Colonic mucosa (tissue), 4 donors: ENCODE measurements around the gene TGM4. TPM values are rescaled to one million over a fixed set of nuclear protein-coding genes. Genes with fewer than 3 reads are reported as not detected.
"Not testable (repeated sequence)": the region's sequence is repeated elsewhere in the genome, so short reads cannot be mapped to it uniquely, and the experiment has no call there.

Experiments
- DNase-seq: peaks from one replicate; pipeline ENCODE4 v3.0.0-alpha.2; 2020
- H3K27ac ChIP-seq: fragments of 200-600 bp; one replicate; pipeline ENCODE4 v1.8.0; 2021
- H3K27me3 ChIP-seq: fragments of 200-600 bp; one replicate; pipeline ENCODE4 v1.8.0; 2021
- H3K36me3 ChIP-seq: fragments of 200-600 bp; one replicate; pipeline ENCODE4 v1.8.0; 2021
- H3K4me1 ChIP-seq: fragments of 200-600 bp; one replicate; pipeline ENCODE4 v1.8.0; 2021; ENCODE audit warnings: mild to moderate bottlenecking
- H3K4me3 ChIP-seq: fragments of 200-600 bp; one replicate; pipeline ENCODE4 v1.8.0; 2021
- H3K9ac ChIP-seq, 2 donors: one replicate each; pipeline ENCODE4 v1.7.0; 2013; ENCODE audit warnings: control low read depth in 2 of 2, low read depth in 2 of 2, low read length in 2 of 2
- H3K9me3 ChIP-seq: fragments of 200-600 bp; one replicate; pipeline ENCODE4 v1.8.0; 2021
- intact Hi-C: fragments of 100-400 bp; cut with DNase I; formaldehyde crosslinking; loops from one replicate; pipeline ENCODE4 v1.14.1; 2022
- total RNA-seq, 2 donors: library from RNA; stranded (reverse); fragmentation: NEBNext Ultra II Directional in 1 of 2; extraction: Animal tissue kit (Norgen Biotek cat#: 25700) in 1 of 2; gene quantifications; one replicate each; pipeline ENCODE4 v1.2.1, GENCODE V29; 2021
- TF ChIP-seq, protein P1 (sequence below): fragments of 200-600 bp; IDR thresholded peaks from one replicate; pipeline ENCODE4 v1.8.0; 2022; ENCODE audit warnings: antibody characterized with exemption, mild to moderate bottlenecking
- donor health status: healthy.
- donor health status: DM: no; HTN: no; CAD: no.
- donor health status: DM: no; HTN: no; CAD: no.

TGM4 gene
- total RNA-seq, 2 donors from 2014 or later, result not detected

DNA sequence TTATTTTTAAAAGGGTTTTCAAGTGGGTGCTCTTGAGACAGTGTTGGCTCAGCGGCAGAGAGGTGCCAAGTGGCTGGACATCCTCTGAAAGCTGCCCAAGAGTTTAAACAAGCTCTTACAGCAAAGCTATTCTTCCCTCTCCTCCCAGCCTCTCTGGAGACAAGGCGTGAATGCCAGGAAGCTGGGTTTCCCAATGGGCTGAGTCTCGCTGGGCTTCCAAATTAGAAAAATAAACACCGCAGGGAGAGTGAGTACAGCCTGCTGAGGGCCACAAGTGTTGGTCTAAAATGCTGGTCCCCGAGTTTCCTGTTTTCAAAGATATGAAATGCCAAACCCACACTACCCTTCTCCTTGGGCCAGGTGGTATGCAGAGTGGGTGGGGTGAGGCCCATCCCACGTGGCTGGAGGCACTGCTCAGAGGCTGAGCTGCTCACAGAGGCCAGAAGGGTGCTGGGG, 65.2 kb downstream of the TGM4 start:
- DNase-seq, result no peak
- Histone ChIP-seq H3K4me3 (no peak overlapping the region), H3K36me3 (peaks cover 7% of the 10 kb centered on the region), H3K9ac (no peak overlapping the region), H3K27ac (no peak overlapping the region), H3K4me1 (no peaks in the 10 kb centered on the region), H3K27me3 (no peaks in the 10 kb centered on the region), H3K9me3 (no peaks in the 10 kb centered on the region)
- intact Hi-C loops, result no loop called here
- TF ChIP-seq, protein P1, sequence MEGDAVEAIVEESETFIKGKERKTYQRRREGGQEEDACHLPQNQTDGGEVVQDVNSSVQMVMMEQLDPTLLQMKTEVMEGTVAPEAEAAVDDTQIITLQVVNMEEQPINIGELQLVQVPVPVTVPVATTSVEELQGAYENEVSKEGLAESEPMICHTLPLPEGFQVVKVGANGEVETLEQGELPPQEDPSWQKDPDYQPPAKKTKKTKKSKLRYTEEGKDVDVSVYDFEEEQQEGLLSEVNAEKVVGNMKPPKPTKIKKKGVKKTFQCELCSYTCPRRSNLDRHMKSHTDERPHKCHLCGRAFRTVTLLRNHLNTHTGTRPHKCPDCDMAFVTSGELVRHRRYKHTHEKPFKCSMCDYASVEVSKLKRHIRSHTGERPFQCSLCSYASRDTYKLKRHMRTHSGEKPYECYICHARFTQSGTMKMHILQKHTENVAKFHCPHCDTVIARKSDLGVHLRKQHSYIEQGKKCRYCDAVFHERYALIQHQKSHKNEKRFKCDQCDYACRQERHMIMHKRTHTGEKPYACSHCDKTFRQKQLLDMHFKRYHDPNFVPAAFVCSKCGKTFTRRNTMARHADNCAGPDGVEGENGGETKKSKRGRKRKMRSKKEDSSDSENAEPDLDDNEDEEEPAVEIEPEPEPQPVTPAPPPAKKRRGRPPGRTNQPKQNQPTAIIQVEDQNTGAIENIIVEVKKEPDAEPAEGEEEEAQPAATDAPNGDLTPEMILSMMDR, result no peak

GRCh38 chr3:44942202-44942921, 68.0 kb downstream of the TGM4 start:
- no peak overlapping the region for H3K4me3 ChIP-seq
- peaks cover 7% of the 10 kb centered on the region for H3K36me3 ChIP-seq
- H3K9me3 ChIP-seq, result no peaks in the 10 kb centered on the region
- TF ChIP-seq, protein P1, result no peak
- intact Hi-C loops, result no loop called here
- H3K27ac ChIP-seq, result no peak overlapping the region
- H3K4me1 ChIP-seq, result no peaks in the 10 kb centered on the region
- no peak for DNase-seq
- no peaks in the 10 kb centered on the region for H3K27me3 ChIP-seq
- no peak overlapping the region for H3K9ac ChIP-seq

GRCh38 chr3:44948239-44948638, 73.8 kb downstream of the TGM4 start:
- Histone ChIP-seq H3K9me3 (no peaks in the 10 kb centered on the region), H3K4me3 (no peak overlapping the region), H3K4me1 (no peaks in the 10 kb centered on the region), H3K9ac (no peak overlapping the region), H3K27ac (no peak overlapping the region), H3K36me3 (no peaks in the 10 kb centered on the region), H3K27me3 (no peaks in the 10 kb centered on the region)
- TF ChIP-seq, protein P1, result no peak
- no peak for DNase-seq
- intact Hi-C loops, result no loop called here

- H3K4me3 ChIP-seq, H3K9me3 ChIP-seq, H3K27ac ChIP-seq, H3K27me3 ChIP-seq, H3K9ac ChIP-seq, H3K36me3 ChIP-seq, DNase-seq, intact Hi-C loops, H3K4me1 ChIP-seq: not testable (repeated sequence)
Measured at GRCh38 chr3:44949770-44950169, 75.4 kb downstream of the TGM4 start.

DNA sequence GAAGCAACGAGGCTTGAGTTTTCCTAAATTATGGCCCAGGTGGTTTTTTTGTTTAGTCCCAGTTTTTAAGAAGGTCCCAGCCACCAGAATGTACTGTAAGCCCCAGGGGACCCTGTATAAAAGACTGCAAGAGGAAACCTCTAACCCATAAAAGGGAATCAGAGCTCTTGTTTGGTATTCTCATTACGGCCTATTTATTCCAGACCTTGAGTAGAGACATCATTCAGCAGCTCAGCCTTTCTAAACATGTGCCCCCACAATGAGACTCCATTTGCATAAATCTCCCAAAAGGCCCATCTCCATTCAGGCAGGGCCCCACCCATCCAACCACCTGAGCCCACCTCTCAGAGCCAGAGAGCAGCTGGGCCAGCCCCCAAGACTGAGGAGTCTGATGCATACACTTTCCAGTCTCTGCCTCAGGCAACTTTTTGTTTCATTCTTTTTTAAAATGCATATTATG, 75.9 kb downstream of the TGM4 start:
- Histone ChIP-seq H3K4me3 (no peak overlapping the region), H3K4me1 (no peaks in the 10 kb centered on the region), H3K27ac (no peak overlapping the region), H3K36me3 (no peaks in the 10 kb centered on the region), H3K27me3 (no peaks in the 10 kb centered on the region), H3K9me3 (no peaks in the 10 kb centered on the region), H3K9ac (no peak overlapping the region)
- no peak for DNase-seq
- TF ChIP-seq, protein P1, result no peak
- intact Hi-C loops, result no loop called here

DNA sequence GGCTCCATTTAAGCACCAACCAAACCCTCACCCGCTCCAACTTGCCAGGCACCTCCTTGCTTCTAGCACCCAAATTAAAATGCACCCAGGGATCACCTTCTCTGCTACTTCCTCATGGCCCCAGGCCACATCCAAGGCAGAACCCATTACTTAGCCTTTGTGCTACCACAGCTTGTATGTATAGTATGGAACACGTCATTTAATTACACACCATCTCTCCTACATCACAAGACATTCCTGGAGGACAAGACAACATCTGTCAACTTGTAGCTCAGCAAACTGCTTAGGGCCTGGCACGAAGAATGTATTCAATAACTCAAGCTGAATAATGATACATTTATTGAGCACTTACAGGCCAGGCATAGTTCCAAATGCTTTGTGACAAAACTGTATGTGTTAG, 78.3 kb downstream of the TGM4 start:
- intact Hi-C loops, result no loop called here
- DNase-seq, result no peak
- H3K4me3 ChIP-seq, result no peak overlapping the region
- no peaks in the 10 kb centered on the region for H3K4me1 ChIP-seq
- no peaks in the 10 kb centered on the region for H3K36me3 ChIP-seq
- no peaks in the 10 kb centered on the region for H3K9me3 ChIP-seq
- TF ChIP-seq, protein P1, result no peak
- no peak overlapping the region for H3K9ac ChIP-seq
- H3K27me3 ChIP-seq, result no peaks in the 10 kb centered on the region
- no peak overlapping the region for H3K27ac ChIP-seq
